DND-41 (cell line): ENCODE measurements around the gene SOX4.

Experiments used
- ATAC-seq: fragments of 200-7000 bp; cut with Tn5 transposase; 3 replicates; pipeline ENCODE4 v1.9.1; 2021; ENCODE audit warnings: low read depth; ENCODE audit not compliant: insufficient read depth
- DNase-seq: peaks from one replicate; pipeline ENCODE4 v3.0.0-alpha.2; 2020
- H2AFZ ChIP-seq: 2 replicates; pipeline ENCODE4 v1.6.0; 2012; ENCODE audit warnings: low read depth, low read length
- H3K27ac ChIP-seq: 2 replicates; pipeline ENCODE4 v1.5.1; 2012; ENCODE audit warnings: low read length, inconsistent platforms
- H3K27me3 ChIP-seq: fragments of 200-600 bp; sonication (generic); 2 replicates; pipeline ENCODE4 v1.6.0; 2012; ENCODE audit warnings: low read length, mild to moderate bottlenecking, inconsistent platforms; ENCODE audit not compliant: insufficient read depth, poor library complexity
- H3K36me3 ChIP-seq: 2 replicates; pipeline ENCODE4 v1.5.1; 2012; ENCODE audit warnings: low read length, inconsistent platforms; ENCODE audit not compliant: insufficient read depth
- H3K4me1 ChIP-seq: 2 replicates; pipeline ENCODE4 v1.5.1; 2012; ENCODE audit warnings: mild to moderate bottlenecking, low read length; ENCODE audit not compliant: insufficient read depth
- H3K4me2 ChIP-seq: 2 replicates; pipeline ENCODE4 v1.6.0; 2012; ENCODE audit warnings: mild to moderate bottlenecking, moderate library complexity, low read length, inconsistent platforms; ENCODE audit not compliant: insufficient read depth
- H3K4me3 ChIP-seq, 2 experiments: fragments of 200-600 bp in 1 of 2; shearing (Covaris generic) in 1 of 2; 2 replicates each; pipeline ENCODE4 v1.5.1; 2012 to 2016; ENCODE audit warnings: inconsistent platforms in 2 of 2, low read length in 2 of 2, mild to moderate bottlenecking in 2 of 2, low read depth in 1 of 2, moderate library complexity in 1 of 2
- H3K79me2 ChIP-seq: 2 replicates; pipeline ENCODE4 v1.6.0; 2012; ENCODE audit warnings: low read length, inconsistent platforms; ENCODE audit not compliant: insufficient read depth
- H3K9ac ChIP-seq: 2 replicates; pipeline ENCODE4 v1.6.0; 2012; ENCODE audit warnings: low read depth, mild to moderate bottlenecking, inconsistent platforms, low read length, moderate library complexity
- H3K9me3 ChIP-seq: 2 replicates; pipeline ENCODE4 v1.5.1; 2012; ENCODE audit warnings: low read length, moderate library complexity, mild to moderate bottlenecking, inconsistent platforms; ENCODE audit not compliant: insufficient read depth, severe bottlenecking
- H4K20me1 ChIP-seq: 2 replicates; pipeline ENCODE4 v1.6.0; 2012; ENCODE audit warnings: low read length; ENCODE audit not compliant: insufficient read depth
- EZH2 ChIP-seq: IDR thresholded peaks from 3 replicates; pipeline ENCODE4 v1.6.1; 2012; ENCODE audit warnings: borderline replicate concordance, low read depth, mild to moderate bottlenecking, moderate library complexity, low read length, inconsistent platforms; ENCODE audit not compliant: severe bottlenecking
- TF ChIP-seq, protein P1 (sequence below): IDR thresholded peaks from 2 replicates; pipeline ENCODE4 v1.5.1; 2012; ENCODE audit warnings: borderline replicate concordance, low read length, moderate library complexity, mild to moderate bottlenecking; ENCODE audit not compliant: poor library complexity, severe bottlenecking; ENCODE audit errors: extremely low read depth

SOX4 gene

GRCh38 chr6:21556511-21556910 lies 37.0 kb upstream of the SOX4 start:
- no peak overlapping the region for H3K4me3 ChIP-seq
- no peaks in the 10 kb centered on the region for H3K4me1 ChIP-seq
- TF ChIP-seq EZH2, result no peak
- TF ChIP-seq, protein P1, sequence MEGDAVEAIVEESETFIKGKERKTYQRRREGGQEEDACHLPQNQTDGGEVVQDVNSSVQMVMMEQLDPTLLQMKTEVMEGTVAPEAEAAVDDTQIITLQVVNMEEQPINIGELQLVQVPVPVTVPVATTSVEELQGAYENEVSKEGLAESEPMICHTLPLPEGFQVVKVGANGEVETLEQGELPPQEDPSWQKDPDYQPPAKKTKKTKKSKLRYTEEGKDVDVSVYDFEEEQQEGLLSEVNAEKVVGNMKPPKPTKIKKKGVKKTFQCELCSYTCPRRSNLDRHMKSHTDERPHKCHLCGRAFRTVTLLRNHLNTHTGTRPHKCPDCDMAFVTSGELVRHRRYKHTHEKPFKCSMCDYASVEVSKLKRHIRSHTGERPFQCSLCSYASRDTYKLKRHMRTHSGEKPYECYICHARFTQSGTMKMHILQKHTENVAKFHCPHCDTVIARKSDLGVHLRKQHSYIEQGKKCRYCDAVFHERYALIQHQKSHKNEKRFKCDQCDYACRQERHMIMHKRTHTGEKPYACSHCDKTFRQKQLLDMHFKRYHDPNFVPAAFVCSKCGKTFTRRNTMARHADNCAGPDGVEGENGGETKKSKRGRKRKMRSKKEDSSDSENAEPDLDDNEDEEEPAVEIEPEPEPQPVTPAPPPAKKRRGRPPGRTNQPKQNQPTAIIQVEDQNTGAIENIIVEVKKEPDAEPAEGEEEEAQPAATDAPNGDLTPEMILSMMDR, result no peak
- H3K9ac ChIP-seq, result no peak overlapping the region
- DNase-seq, result no peak
- no peak for ATAC-seq
- H3K27ac ChIP-seq, result no peak overlapping the region
- no peaks in the 10 kb centered on the region for H3K27me3 ChIP-seq
- H3K79me2 ChIP-seq, result no peaks in the 10 kb centered on the region
- H3K9me3 ChIP-seq, result no peaks in the 10 kb centered on the region
- H2AFZ ChIP-seq, result no peak overlapping the region
- no peaks in the 10 kb centered on the region for H4K20me1 ChIP-seq
- H3K4me2 ChIP-seq, result no peak overlapping the region
- H3K36me3 ChIP-seq, result no peaks in the 10 kb centered on the region

GRCh38 chr6:21556968-21557721 lies 36.4 kb upstream of the SOX4 start:
- Histone ChIP-seq H3K79me2 (no peaks in the 10 kb centered on the region), H3K4me1 (no peaks in the 10 kb centered on the region), H3K9me3 (no peaks in the 10 kb centered on the region), H3K4me3 (no peak overlapping the region), H4K20me1 (no peaks in the 10 kb centered on the region), H3K9ac (no peak overlapping the region), H3K27ac (no peak overlapping the region), H3K36me3 (no peaks in the 10 kb centered on the region), H3K27me3 (no peaks in the 10 kb centered on the region), H2AFZ (peak overlapping the region; percentile 39; the same call in 1 of the 2 replicates), H3K4me2 (no peak overlapping the region)
- ATAC-seq (no peak), DNase-seq (no peak)
- TF ChIP-seq, protein P1, result no peak
- TF ChIP-seq EZH2, result no peak

DNA sequence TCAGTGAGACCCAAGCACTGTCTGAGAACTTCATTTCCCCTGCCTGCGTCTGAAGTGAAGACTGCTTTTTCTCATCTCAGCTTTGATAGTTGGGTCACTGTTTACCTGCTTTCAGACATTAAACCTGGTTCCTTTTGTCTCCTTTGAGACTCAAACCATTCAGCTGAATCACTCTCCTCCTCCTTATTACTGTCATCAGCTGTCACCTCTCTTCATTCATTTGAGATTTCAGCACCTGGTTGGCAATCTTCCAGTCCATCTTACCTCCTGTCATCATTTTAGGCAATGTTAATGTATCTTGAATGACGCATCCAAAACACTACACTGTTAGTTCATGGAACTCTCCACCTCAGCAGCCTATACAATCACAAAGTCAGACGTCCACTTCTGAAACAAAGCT lies 34.3 kb upstream of the SOX4 start:
- no peaks in the 10 kb centered on the region for H3K4me1 ChIP-seq
- no peaks in the 10 kb centered on the region for H3K27me3 ChIP-seq
- TF ChIP-seq, protein P1, result no peak
- TF ChIP-seq EZH2, result no peak
- no peaks in the 10 kb centered on the region for H3K9me3 ChIP-seq
- no peak overlapping the region for H3K27ac ChIP-seq
- H3K4me2 ChIP-seq, result no peak overlapping the region
- ATAC-seq, result no peak
- DNase-seq, result no peak
- H4K20me1 ChIP-seq, result no peaks in the 10 kb centered on the region
- H2AFZ ChIP-seq, result no peak overlapping the region
- no peaks in the 10 kb centered on the region for H3K79me2 ChIP-seq
- H3K9ac ChIP-seq, result no peak overlapping the region
- no peak overlapping the region for H3K4me3 ChIP-seq
- no peaks in the 10 kb centered on the region for H3K36me3 ChIP-seq

DNA sequence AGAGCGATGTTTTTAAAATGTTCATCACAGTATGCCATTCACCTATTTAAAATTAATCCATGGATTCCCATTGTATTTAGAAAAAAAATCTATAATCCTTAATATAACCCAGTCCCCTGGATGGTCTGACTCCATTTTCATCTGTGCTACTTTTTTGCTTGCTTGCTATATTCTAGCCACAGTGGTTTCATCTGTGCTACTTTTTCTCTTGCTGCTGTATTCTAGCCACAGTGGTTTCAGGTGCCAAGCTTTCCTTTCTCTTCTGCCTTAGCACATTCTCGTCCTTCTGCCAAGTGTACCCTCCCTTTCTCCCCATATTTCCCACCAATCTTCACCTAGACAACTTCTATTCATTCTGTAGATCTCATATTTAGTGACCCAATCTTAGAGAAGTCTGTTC lies 33.3 kb upstream of the SOX4 start:
- H3K79me2 ChIP-seq, result no peaks in the 10 kb centered on the region
- H4K20me1 ChIP-seq, result no peaks in the 10 kb centered on the region
- H3K4me2 ChIP-seq, result no peak overlapping the region
- no peak overlapping the region for H3K4me3 ChIP-seq
- no peaks in the 10 kb centered on the region for H3K27me3 ChIP-seq
- H3K27ac ChIP-seq, result no peak overlapping the region
- no peaks in the 10 kb centered on the region for H3K36me3 ChIP-seq
- H3K9me3 ChIP-seq, result no peaks in the 10 kb centered on the region
- no peak overlapping the region for H3K9ac ChIP-seq
- H2AFZ ChIP-seq, result no peak overlapping the region
- no peak for DNase-seq
- H3K4me1 ChIP-seq, result no peaks in the 10 kb centered on the region
- ATAC-seq, result 0 out of 3 replicates have a peak, but pooled peaks have one; percentile 24
- TF ChIP-seq EZH2, result no peak
- TF ChIP-seq, protein P1, result no peak
